ENCODE results near the gene PBX1. TPM values are rescaled to one million over a fixed set of nuclear protein-coding genes. Genes with fewer than 3 reads are reported as not detected.

Gene PBX1
- 10 to 100 TPM; 25.8 to 31.0 (median 27.1) TPM for total RNA-seq

GRCh38 chr1:164558461-164559341 is at the start of gene PBX1:
TSS of gene PBX1 (plus strand) at chr1:164559184.
- no peaks in the 10 kb centered on the region for H3K9me3 ChIP-seq
- peaks cover 0 to 24% (median 2%) of the 10 kb centered on the region in 4 donors for H3K4me1 ChIP-seq
- H3K36me3 ChIP-seq, result no peaks in the 10 kb centered on the region
- peak; percentile 94 to 97 for DNase-seq (ENCODE audit: low spot score in 2 of 2)
- 0 to 1% methylated on average over 28 of the region's 28 CpGs for WGBS, 2 donors
- H3K27me3 ChIP-seq, result no peaks in the 10 kb centered on the region
- peak within 1 kb of the TSS; percentile 53 to 88 (median 82) for H3K27ac ChIP-seq
- TF ChIP-seq POLR2A (IDR thresholded peaks at IDR 0.05) (peak in 1 of 2 donors; percentile 79), EP300 (IDR thresholded peaks at IDR 0.05) (peak; percentile 37 to 93)
- TF ChIP-seq, protein P1, sequence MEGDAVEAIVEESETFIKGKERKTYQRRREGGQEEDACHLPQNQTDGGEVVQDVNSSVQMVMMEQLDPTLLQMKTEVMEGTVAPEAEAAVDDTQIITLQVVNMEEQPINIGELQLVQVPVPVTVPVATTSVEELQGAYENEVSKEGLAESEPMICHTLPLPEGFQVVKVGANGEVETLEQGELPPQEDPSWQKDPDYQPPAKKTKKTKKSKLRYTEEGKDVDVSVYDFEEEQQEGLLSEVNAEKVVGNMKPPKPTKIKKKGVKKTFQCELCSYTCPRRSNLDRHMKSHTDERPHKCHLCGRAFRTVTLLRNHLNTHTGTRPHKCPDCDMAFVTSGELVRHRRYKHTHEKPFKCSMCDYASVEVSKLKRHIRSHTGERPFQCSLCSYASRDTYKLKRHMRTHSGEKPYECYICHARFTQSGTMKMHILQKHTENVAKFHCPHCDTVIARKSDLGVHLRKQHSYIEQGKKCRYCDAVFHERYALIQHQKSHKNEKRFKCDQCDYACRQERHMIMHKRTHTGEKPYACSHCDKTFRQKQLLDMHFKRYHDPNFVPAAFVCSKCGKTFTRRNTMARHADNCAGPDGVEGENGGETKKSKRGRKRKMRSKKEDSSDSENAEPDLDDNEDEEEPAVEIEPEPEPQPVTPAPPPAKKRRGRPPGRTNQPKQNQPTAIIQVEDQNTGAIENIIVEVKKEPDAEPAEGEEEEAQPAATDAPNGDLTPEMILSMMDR (IDR thresholded peaks at IDR 0.05), result no peak
- H3K4me3 ChIP-seq, result peak within 1 kb of the TSS; percentile 48 to 76 (median 66)

DNA sequence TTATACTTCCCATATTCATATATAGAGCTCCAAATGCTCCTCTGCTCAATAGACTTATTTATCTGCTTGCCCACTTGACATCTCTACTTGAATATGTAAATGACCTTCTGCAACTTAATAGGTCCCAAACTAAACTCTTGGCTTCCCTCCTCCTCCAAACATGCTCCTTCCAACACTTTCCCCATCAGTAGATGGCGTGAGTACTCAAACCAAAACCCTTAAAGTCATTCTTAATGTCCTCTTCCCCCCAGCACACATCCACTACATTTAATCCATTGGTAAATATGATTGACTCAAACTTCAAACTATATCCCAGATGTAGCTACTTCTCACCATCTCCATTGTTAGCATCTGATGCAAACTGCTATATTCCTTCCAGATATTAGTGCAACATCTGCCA is 48.5 kb upstream of the PBX1 start:
- Histone ChIP-seq H3K27me3 (no peaks in the 10 kb centered on the region), H3K36me3 (no peaks in the 10 kb centered on the region), H3K4me1 (no peaks in the 10 kb centered on the region), H3K4me3 (no peak overlapping the region), H3K27ac (no peak overlapping the region), H3K9me3 (no peaks in the 10 kb centered on the region)
- DNase-seq (ENCODE audit: low spot score in 2 of 2), result no peak
- WGBS, 2 donors, result 74 to 82% methylated on average over 1 of the region's 1 CpG
- no peak for TF ChIP-seq POLR2A (IDR thresholded peaks at IDR 0.05)
- no peak for TF ChIP-seq EP300 (IDR thresholded peaks at IDR 0.05)
- TF ChIP-seq, protein P1 (IDR thresholded peaks at IDR 0.05), result no peak

- H3K36me3 ChIP-seq, result no peaks in the 10 kb centered on the region
- WGBS, 2 donors, result 88 to 91% methylated on average over 5 of the region's 5 CpGs
- H3K4me3 ChIP-seq, result no peak overlapping the region
- no peaks in the 10 kb centered on the region for H3K9me3 ChIP-seq
- no peaks in the 10 kb centered on the region for H3K27me3 ChIP-seq
- DNase-seq (ENCODE audit: low spot score in 2 of 2), result no peak
- no peak for TF ChIP-seq POLR2A (IDR thresholded peaks at IDR 0.05)
- no peak for TF ChIP-seq EP300 (IDR thresholded peaks at IDR 0.05)
- TF ChIP-seq, protein P1 (IDR thresholded peaks at IDR 0.05), result no peak
- no peak overlapping the region for H3K27ac ChIP-seq
- H3K4me1 ChIP-seq, result no peaks in the 10 kb centered on the region
Observed at GRCh38 chr1:164511001-164511705, 47.8 kb upstream of the PBX1 start.

- no peaks in the 10 kb centered on the region for H3K9me3 ChIP-seq
- no peaks in the 10 kb centered on the region for H3K4me1 ChIP-seq
- no peak for TF ChIP-seq EP300 (IDR thresholded peaks at IDR 0.05)
- TF ChIP-seq POLR2A (IDR thresholded peaks at IDR 0.05), result no peak
- TF ChIP-seq, protein P1 (IDR thresholded peaks at IDR 0.05), result no peak
- 75 to 90% methylated on average over 2 of the region's 2 CpGs for WGBS, 2 donors
- H3K4me3 ChIP-seq, result no peak overlapping the region
- H3K27ac ChIP-seq, result no peak overlapping the region
- no peaks in the 10 kb centered on the region for H3K27me3 ChIP-seq
- no peaks in the 10 kb centered on the region for H3K36me3 ChIP-seq
- no peak for DNase-seq (ENCODE audit: low spot score in 2 of 2)
Observed at GRCh38 chr1:164515231-164515630, 43.8 kb upstream of the PBX1 start.
